IPS DF 4.7 (cell line): ENCODE measurements around the gene DDAH2.

Experiments
- DNase-seq: peaks from one replicate; pipeline ENCODE4 v3.0.0-alpha.2; 2013; ENCODE audit warnings: low spot score; ENCODE audit errors: extremely low read depth

DDAH2 gene

DNA sequence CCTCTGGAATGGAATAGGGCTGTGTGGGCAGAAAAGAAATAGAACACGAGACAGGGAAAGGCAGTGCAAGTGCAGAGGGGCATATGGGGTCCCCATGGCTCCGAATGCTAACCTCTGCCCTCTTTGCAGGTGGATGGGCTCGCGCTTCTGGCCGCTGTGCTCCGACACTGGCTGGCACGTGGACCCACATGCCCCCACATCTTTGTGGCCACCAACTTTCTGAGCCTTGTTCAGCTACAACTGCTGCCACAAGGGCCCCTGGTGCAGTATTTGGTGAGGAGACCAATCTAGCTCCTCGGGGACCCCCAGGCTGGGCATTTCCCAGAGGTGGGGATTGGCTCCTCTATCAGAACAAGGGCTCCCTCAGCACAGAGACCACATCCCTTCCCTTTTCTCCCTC lies 32.2 kb upstream of the DDAH2 start:
- no peak for DNase-seq

DNA sequence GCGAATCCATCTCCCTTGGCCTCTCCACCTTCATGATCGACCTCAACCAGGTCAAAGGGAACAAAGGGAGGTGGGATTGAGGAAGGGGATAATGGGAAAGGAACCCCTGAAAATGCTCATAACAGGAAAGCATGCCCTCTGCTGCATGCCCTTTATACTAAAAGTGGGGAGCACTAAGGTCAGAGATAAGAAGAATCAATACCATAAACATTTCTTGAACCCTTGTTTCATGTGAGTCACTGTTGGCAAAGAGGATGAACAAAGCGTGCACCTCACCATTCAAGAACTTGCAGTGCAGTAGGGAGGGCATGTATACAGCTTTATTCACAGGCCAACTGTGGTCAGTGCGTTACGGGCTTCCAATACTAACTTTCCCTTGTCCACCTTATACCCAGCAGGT lies 31.7 kb upstream of the DDAH2 start:
- DNase-seq = no peak

DNA sequence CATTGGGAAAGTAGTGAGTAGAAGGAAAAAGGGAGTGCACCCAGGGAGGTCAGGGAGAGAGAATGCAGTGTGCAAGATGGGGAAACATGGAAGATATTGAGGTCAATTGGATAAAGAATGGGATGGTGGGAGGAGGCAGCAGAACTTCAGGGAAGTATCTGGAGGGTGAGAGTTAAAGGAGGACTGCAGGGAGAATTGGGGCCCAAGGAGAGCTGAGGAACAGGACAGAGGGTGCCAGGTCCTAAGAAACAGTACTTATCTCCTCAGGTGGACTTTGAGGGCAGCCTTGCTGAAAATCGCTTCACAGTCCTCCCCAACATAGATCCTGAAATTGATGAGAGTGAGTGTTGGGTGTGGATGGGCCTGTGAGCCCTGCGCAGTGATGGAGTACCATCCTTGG lies 29.2 kb upstream of the DDAH2 start:
- DNase-seq = no peak

DNA sequence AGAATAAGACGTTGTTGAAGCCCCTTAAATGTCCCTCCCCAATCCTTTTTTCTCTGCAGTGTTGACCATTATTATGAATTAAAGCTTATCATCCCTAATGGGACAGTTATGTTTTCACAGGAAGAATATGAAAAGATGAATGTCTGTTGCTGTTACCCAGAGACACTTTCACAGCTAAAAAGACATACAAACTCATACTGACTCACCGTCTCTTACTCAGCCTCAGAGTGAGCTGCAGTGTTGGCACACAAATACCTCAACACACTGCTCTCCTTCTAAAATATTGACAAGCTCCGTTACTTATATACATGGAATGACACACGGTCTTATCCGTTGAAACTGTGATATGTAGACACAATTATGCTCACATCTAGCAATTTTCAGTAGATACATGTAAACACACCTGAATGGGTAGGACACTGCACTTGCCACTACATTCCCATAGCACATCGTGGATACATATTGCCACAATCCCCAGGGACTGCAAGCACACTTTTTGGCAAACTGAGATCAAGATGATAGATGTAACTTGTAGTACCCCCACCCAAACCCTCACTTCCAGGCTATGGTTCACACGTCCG lies 23.7 kb upstream of the DDAH2 start:
- no peak for DNase-seq

GRCh38 chr6:31750411-31751022 lies 21.4 kb upstream of the DDAH2 start:
- DNase-seq = no peak

- DNase-seq = no peak
These were observed 20.4 kb upstream of the DDAH2 start for GRCh38 chr6:31749301-31750036.

DNA sequence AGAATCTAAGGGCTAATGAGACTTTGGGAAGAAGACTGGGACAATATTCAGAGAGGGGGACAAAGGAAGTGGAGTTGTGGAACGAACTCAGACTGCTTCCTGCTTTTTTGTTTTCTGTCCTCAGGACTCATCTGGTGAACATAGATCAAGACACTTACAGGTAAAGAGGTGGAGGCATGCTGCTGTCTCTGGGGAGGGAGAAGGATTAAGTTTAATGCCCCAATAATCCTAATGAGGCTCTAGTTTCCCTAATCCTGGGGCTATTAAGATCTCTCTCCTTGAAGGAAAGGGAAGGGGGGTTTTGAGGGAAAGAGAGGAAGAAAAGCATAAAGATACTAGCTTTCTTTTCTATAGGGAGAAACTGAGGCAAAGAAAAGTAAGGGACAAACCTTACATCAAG lies 15.3 kb upstream of the DDAH2 start:
- no peak for DNase-seq

- DNase-seq = no peak
These were observed 13.8 kb upstream of the DDAH2 start for GRCh38 chr6:31742894-31743293.

- DNase-seq = no peak
These were observed 12.7 kb upstream of the DDAH2 start for GRCh38 chr6:31741815-31742214.

DNA sequence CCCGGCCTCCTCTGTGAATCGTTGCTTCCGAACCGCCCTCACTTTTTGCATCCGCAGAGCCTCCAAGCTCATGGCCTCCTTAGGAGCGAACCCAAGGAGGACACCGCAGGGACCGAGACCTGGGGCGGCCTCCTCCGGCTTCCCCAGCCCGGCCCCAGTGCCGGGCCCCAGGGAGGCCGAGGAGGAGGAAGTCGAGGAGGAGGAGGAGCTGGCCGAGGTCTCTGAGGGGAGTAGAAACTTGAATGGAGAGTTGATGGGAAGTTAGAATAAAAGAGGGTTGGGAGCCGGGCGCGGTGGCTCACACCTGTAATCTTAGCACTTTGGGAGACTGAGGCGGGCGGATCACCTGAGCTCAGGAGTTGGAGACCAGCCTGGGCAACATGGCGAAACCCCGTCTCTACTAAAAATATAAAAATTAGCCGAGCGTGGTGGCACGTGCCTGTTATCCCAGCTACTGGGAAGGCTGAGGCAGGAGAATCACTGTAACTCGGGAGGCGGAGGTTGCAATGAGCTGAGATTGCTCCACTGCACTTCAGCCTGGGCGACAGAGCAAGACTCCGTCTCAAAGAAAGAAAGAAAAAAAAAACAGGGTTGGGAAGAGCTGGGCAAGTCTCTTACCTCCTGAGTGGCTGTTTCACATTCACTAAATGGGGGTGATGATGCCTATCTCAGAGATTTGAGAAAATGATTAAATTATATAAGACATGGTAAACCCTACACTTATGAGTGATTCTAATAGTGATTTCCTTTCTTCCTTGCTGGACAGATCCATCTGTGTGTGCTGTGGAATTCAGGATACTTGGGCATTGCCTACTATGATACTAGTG lies 11.5 kb upstream of the DDAH2 start:
- DNase-seq = no peak

GRCh38 chr6:31739639-31740396 lies 10.7 kb upstream of the DDAH2 start, which contains the start of gene MSH5:
TSS of gene MSH5 (plus strand) at chr6:31740005. CDS start at chr6:31740467, 462 bp downstream.
- peak; percentile 97 for DNase-seq

DNA sequence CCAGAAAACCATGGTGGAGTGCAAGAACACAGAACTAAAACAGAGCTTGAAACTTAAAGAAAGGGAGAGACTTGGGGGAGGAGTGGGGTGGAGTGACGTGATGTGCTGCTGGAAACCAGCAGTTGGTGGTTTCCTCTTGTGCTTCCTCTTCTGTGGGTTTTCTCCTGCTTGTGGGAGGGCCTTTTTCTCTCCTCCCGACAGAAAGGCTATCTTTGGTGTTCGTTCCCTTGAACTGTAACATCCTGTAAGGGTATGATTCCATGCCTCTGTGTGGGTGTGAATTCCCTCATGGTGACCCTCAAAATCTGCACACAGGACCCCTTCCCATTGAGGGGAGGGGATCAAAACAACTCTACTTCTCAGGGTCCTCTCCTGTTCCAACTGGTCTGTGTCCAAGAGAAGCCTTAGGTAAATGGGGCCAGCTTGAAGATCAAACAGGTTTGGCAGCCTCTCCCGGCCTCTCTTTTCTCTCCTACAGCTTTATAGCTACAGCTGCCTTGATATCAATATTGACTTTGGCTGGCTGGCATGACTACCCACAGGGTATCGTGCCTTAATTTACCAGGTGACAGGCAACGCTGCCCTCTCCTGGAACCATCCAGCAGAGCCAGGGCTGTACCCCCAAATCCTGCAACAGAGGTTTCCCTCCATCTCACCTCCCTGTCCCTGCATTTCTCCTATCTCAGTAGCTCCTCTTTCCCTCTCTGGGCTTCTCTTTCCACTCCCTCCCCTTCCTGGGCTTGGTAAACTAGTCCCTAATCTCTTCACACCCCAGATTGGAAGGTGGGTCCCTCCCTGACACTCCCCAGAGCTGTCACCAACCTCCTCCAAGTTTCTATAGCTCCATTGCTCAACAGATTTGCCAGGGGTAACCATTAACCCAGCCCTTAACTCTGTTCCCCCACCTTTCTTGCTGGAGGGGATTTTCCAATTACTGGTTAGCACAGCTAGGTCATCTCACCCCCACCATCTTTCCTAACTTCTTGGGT lies 9.2 kb upstream of the DDAH2 start:
- no peak for DNase-seq

GRCh38 chr6:31737315-31737990 lies 8.4 kb upstream of the DDAH2 start:
- no peak for DNase-seq

GRCh38 chr6:31736768-31737314 lies 7.7 kb upstream of the DDAH2 start:
- DNase-seq = no peak

GRCh38 chr6:31736021-31736767 lies 7.1 kb upstream of the DDAH2 start, which contains the start of gene CLIC1:
TSS of gene CLIC1 (minus strand) at chr6:31736530. CDS start at chr6:31736300, 230 bp downstream.
- DNase-seq = no peak

DNA sequence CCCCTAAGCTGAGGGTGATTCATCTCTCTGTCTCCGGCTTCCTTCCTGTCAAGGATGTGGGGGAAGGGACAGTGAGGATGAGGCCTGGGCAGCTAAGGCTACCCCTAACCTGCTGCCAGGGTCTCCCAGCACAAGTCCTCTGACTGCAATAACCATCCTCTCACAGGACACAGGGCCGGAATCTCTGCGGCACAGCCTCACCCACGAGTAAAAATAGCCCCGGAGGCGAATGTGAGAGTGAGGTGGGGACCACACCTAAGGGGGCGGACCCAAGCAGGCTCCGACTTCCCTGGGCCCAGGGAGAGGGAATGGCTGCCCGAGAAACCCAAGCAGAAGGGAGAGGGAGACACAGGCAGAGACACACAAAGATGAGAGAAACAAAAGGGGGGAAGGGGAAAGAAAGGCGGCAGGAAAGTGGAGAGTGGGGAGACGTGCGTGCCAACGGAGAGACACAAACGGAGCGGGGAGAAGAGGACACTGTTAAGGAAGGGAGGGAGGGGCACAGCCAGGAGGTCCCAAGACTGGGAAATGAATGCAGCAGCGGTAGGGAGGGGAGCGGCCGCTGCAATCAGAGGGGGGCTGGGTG lies 5.8 kb upstream of the DDAH2 start:
- peak; percentile 49 for DNase-seq

GRCh38 chr6:31734247-31734820 lies 5.2 kb upstream of the DDAH2 start:
- DNase-seq = no peak

GRCh38 chr6:31733734-31734133 lies 4.6 kb upstream of the DDAH2 start:
- no peak for DNase-seq
